ENCODE results near the gene FXYD3.
"Not testable (repeated sequence)": the region's sequence is repeated elsewhere in the genome, so short reads cannot be mapped to it uniquely, and the experiment has no call there.

The FXYD3 gene

DNA sequence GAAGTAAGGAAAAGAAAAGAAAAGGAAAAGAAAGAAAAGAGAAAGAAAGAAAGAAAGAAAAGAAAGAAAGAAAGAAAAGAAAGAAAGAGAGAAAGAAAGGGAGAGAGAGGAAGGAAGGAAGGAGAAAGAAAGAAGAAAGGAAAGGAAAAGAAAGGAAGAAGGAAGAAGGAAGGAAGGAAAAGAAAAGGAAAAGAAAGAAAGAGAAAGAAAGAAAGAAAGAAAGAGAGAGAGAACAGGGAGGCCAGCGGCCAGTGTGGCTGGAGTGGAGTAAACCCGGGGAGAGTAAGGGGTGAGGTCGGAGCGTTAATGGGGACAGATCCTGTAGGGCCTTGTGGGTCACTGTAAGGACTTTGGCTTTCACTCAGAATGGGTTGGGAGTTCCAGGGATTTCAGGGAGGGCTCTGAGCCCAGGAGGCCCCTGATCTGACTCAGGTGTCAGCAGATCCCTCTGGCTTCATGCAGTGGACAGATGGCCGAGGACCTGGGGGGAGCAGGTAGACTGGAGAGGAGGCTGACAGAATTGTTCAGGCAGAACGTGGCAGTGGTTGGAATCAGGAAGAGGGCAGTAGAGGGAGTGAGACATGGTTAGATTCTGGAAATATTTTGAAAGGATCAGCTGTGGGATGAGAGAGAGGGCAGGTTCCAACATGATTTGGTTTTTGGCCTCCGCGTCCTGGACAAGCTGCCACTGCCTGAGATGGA, 19.8 kb upstream of the FXYD3 start:
- Mint-ChIP-seq H3K4me3 (no peak overlapping the region), H3K27ac (no peak overlapping the region), H3K9me3 (no peaks in the 10 kb centered on the region), H3K27me3 (peaks cover 6% of the 10 kb centered on the region), H3K4me1 (no peaks in the 10 kb centered on the region), H3K36me3 (no peaks in the 10 kb centered on the region)
- no peak for ATAC-seq

GRCh38 chr19:35098413-35099049, 17.1 kb upstream of the FXYD3 start:
- ATAC-seq: peak; percentile 37
- H3K27me3 Mint-ChIP-seq: peaks cover 6% of the 10 kb centered on the region
- no peaks in the 10 kb centered on the region for H3K4me1 Mint-ChIP-seq
- H3K4me3 Mint-ChIP-seq: no peak overlapping the region
- H3K27ac Mint-ChIP-seq: no peak overlapping the region
- no peaks in the 10 kb centered on the region for H3K36me3 Mint-ChIP-seq
- no peaks in the 10 kb centered on the region for H3K9me3 Mint-ChIP-seq

DNA sequence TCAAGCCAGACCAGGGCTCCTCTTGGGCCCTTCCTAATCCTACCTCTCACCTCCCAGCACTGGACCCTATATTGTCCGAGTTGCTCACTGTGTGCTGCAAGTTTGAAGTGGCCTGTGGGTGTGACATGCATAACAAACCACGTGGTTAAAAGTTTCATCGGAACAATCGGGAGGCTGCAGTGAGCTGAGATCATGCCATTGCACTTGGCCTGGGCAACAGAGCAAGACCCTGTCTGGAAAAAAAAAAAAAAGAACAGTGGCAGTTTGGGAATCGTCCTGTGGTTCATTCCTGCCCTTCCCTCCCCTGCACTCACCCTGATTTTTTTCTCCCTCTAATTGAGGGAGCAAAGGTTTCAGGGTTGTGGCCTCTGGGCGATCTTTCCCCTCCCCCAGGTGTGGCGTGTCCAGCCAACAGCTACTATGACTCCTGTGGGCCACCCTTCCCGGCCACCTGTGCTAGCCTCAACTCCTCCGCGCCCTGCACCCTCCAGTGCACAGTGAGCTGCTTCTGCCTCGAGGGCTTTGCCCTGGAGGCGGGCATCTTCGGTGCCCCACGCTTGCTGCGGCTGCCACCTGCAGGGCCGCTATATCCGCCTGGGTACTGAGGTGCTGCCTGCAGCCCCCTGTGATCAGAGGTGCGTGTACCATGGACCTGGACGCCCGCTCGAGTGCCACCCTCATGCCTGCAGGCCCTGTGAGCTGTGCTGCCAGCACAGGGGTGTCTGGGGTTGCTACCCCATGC, 16.3 kb upstream of the FXYD3 start:
- Mint-ChIP-seq H3K27ac (no peak overlapping the region), H3K4me3 (no peak overlapping the region), H3K4me1 (no peaks in the 10 kb centered on the region), H3K9me3 (no peaks in the 10 kb centered on the region), H3K27me3 (peaks cover 6% of the 10 kb centered on the region), H3K36me3 (no peaks in the 10 kb centered on the region)
- peak; percentile 34 for ATAC-seq

DNA sequence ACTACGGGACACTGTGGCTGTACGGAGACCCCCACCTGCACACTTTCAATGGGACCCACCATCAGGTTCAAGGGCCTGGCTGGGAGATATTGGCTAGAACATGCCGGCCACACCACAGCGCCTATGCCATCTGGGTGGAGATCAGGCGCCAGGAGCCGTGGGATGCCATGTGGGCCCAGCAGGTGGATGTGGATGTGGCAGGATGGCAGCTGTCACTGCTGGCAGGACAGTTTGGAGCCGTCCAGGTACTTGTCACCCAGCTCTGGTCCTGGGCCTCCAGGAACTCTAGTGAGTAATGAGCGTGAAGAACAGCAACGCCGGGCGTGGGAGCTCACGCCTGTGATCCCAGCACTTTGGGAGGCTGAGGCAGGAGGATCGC, 15.7 kb upstream of the FXYD3 start:
- Mint-ChIP-seq H3K4me3 (no peak overlapping the region), H3K36me3 (no peaks in the 10 kb centered on the region), H3K4me1 (no peaks in the 10 kb centered on the region), H3K9me3 (no peaks in the 10 kb centered on the region), H3K27ac (no peak overlapping the region), H3K27me3 (peaks cover 6% of the 10 kb centered on the region)
- ATAC-seq: no peak

GRCh38 chr19:35100588-35101533, 14.8 kb upstream of the FXYD3 start:
- Mint-ChIP-seq H3K4me3 (no peak overlapping the region), H3K36me3 (no peaks in the 10 kb centered on the region), H3K27ac (no peak overlapping the region), H3K9me3 (no peaks in the 10 kb centered on the region), H3K4me1 (no peaks in the 10 kb centered on the region), H3K27me3 (peaks cover 3% of the 10 kb centered on the region)
- no peak for ATAC-seq

DNA sequence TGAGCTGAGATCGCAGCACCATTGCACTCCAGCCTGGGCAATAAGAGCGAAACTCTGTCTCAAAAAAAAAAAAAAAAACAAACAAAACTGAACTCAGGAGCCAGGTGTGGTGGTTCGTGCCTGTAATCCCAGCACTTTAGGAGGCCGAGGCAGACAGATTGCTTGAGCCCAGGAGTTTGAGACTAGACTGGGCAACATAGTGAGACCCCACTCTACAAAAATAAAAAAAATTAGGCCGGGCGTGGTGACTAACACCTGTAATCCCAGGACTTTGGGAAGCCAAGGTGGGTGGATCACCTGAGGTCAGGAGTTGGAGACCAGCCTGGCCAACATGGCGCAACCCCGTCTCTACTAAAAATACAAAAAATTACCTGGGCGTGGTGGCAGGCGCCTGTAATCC, 13.7 kb upstream of the FXYD3 start:
- H3K4me3 Mint-ChIP-seq, H3K27ac Mint-ChIP-seq, H3K27me3 Mint-ChIP-seq, ATAC-seq, H3K9me3 Mint-ChIP-seq, H3K4me1 Mint-ChIP-seq, H3K36me3 Mint-ChIP-seq: not testable (repeated sequence)

- H3K4me1 Mint-ChIP-seq, ATAC-seq, H3K27me3 Mint-ChIP-seq, H3K4me3 Mint-ChIP-seq, H3K9me3 Mint-ChIP-seq, H3K36me3 Mint-ChIP-seq, H3K27ac Mint-ChIP-seq: not testable (repeated sequence)
Observed at GRCh38 chr19:35103614-35104013, 12.0 kb upstream of the FXYD3 start.

- H3K4me1 Mint-ChIP-seq: no peaks in the 10 kb centered on the region
- peaks cover 9% of the 10 kb centered on the region for H3K27me3 Mint-ChIP-seq
- no peak for ATAC-seq
- no peak overlapping the region for H3K4me3 Mint-ChIP-seq
- H3K9me3 Mint-ChIP-seq: no peaks in the 10 kb centered on the region
- no peak overlapping the region for H3K27ac Mint-ChIP-seq
- no peaks in the 10 kb centered on the region for H3K36me3 Mint-ChIP-seq
Observed at GRCh38 chr19:35104361-35104760, 11.3 kb upstream of the FXYD3 start.

DNA sequence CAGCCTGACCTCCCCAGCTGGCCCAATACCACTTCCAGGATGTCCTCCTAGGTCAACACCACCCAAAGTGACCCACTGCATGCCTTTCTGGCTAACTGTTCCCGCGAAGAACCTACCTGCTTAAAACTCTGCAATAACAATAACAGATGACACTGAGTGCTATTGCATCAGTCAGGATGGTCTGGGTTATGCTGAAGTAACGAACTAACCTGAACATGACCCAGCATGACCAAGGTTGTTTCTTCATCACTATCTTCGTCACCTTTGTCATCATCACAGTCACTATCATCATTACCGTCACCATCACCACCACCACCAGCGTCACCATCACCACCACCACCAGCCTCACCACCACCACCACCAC, 10.6 kb upstream of the FXYD3 start:
- Mint-ChIP-seq H3K4me3 (no peak overlapping the region), H3K27ac (no peak overlapping the region), H3K9me3 (no peaks in the 10 kb centered on the region), H3K4me1 (no peaks in the 10 kb centered on the region), H3K36me3 (no peaks in the 10 kb centered on the region), H3K27me3 (peaks cover 9% of the 10 kb centered on the region)
- no peak for ATAC-seq

DNA sequence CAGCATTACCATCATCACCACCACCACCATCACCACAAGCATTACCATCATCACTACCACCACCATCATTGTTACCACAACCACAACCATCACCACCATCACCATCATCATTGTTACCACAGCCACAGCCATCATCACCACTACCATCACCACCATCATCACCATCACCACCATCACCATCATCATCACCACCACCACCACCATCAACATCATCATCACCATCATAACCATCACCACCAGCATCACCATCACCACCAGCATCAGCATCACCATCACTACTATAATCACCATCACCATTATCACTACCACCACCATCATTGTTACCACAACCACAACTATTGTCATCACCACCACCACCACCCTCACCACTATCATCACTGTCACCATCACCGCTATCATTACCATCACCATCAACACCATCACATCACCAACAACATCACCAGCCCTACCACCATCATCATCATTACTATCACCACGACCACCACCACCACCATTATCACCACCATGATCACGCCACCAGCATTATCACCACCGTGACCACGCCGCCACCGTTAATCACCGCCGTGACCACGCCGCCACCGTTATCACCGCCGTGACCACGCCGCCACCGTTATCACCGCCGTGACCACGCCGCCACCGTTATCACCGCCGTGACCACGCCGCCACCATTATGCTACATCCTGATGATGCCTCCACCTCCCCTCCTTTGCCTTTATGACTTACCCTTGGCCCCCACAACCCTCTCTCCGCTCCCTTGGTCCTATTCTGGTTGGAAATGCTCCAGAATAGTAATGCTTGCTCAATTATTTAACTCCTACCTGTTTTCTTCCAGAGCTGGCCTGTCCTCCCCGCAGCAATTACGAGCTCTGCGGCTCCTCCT, 10.0 kb upstream of the FXYD3 start:
- no peak for ATAC-seq
- no peak overlapping the region for H3K4me3 Mint-ChIP-seq
- no peaks in the 10 kb centered on the region for H3K9me3 Mint-ChIP-seq
- H3K27me3 Mint-ChIP-seq: peaks cover 9% of the 10 kb centered on the region
- no peak overlapping the region for H3K27ac Mint-ChIP-seq
- H3K4me1 Mint-ChIP-seq: no peaks in the 10 kb centered on the region
- H3K36me3 Mint-ChIP-seq: no peaks in the 10 kb centered on the region

- no peaks in the 10 kb centered on the region for H3K9me3 Mint-ChIP-seq
- no peak overlapping the region for H3K27ac Mint-ChIP-seq
- H3K27me3 Mint-ChIP-seq: peaks cover 9% of the 10 kb centered on the region
- H3K4me3 Mint-ChIP-seq: no peak overlapping the region
- H3K36me3 Mint-ChIP-seq: no peaks in the 10 kb centered on the region
- ATAC-seq: no peak
- H3K4me1 Mint-ChIP-seq: no peaks in the 10 kb centered on the region
Observed at GRCh38 chr19:35106291-35106583, 9.4 kb upstream of the FXYD3 start.

- H3K27me3 Mint-ChIP-seq: peaks cover 14% of the 10 kb centered on the region
- H3K9me3 Mint-ChIP-seq: no peaks in the 10 kb centered on the region
- no peak overlapping the region for H3K4me3 Mint-ChIP-seq
- ATAC-seq: no peak
- H3K27ac Mint-ChIP-seq: no peak overlapping the region
- H3K36me3 Mint-ChIP-seq: no peaks in the 10 kb centered on the region
- no peaks in the 10 kb centered on the region for H3K4me1 Mint-ChIP-seq
Observed at GRCh38 chr19:35106898-35107541, 8.6 kb upstream of the FXYD3 start.

GRCh38 chr19:35107545-35107944, 8.1 kb upstream of the FXYD3 start:
- no peak overlapping the region for H3K27ac Mint-ChIP-seq
- H3K27me3 Mint-ChIP-seq: peaks cover 19% of the 10 kb centered on the region
- no peak for ATAC-seq
- H3K4me3 Mint-ChIP-seq: no peak overlapping the region
- no peaks in the 10 kb centered on the region for H3K36me3 Mint-ChIP-seq
- H3K4me1 Mint-ChIP-seq: no peaks in the 10 kb centered on the region
- no peaks in the 10 kb centered on the region for H3K9me3 Mint-ChIP-seq

DNA sequence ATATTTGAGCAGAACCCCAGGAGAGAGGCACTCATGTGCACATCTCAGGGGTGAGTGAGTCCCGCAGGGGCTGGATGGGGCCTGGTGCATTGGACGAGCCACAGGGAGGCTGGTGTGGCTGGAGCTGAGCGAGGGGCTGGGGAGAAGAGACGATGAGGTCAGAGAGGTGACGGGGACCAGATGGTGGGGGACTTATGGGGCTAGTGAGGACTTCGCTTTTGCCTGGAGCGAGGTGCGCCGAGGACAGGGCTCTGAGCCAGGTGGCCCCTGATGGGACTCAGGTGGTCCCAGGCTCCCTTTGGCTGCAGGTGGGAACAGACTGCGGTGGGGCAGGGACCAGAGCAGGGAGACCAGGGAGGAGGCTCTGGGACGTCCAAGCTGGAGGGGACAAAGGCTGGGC, 6.9 kb upstream of the FXYD3 start:
- no peaks in the 10 kb centered on the region for H3K4me1 Mint-ChIP-seq
- H3K4me3 Mint-ChIP-seq: no peak overlapping the region
- peaks cover 19% of the 10 kb centered on the region for H3K27me3 Mint-ChIP-seq
- H3K36me3 Mint-ChIP-seq: no peaks in the 10 kb centered on the region
- H3K27ac Mint-ChIP-seq: no peak overlapping the region
- H3K9me3 Mint-ChIP-seq: no peaks in the 10 kb centered on the region
- ATAC-seq: no peak

Measured in stimulated activated memory B cell treated with anti-CD40 and anti-IgM and Interleukin-4, amounts not matched to agents 10 μg/mL and 1 μg/mL and 100 μg/mL, for 72 hours (primary cell).